Muscle of back (tissue), 11 donors: ENCODE measurements around the gene HNF4A. TPM values are rescaled to one million over a fixed set of nuclear protein-coding genes. Genes with fewer than 3 reads are reported as not detected.

ENCODE experiments used
- DNase-seq, 3 donors: peaks; one replicate each; pipeline versions ENCODE4 v3.0.0 to v3.0.0-alpha.2; 2013
- polyA plus RNA-seq, 10 donors: library from polyadenylated mRNA; unstranded; fragments of 120-200 nt; gene quantifications; one replicate each; pipeline ENCODE4 v1.2.1, GENCODE V29; 2013; ENCODE audit not compliant: insufficient read length in 10 of 10

HNF4A gene
- polyA plus RNA-seq, 10 donors = 0.07 to 0.16 (median 0.10) TPM; not detected in 6

GRCh38 chr20:44405785-44406571 is 50.5 kb downstream of the HNF4A start:
- DNase-seq = no peak

GRCh38 chr20:44406572-44407137 is 51.2 kb downstream of the HNF4A start:
- DNase-seq = no peak

GRCh38 chr20:44407402-44408184 is 52.1 kb downstream of the HNF4A start:
- no peak for DNase-seq

GRCh38 chr20:44409132-44409600 is 53.7 kb downstream of the HNF4A start:
- peak in 1 of 3 donors; percentile 62 for DNase-seq

- no peak for DNase-seq
Observed at GRCh38 chr20:44410583-44411019, 55.1 kb downstream of the HNF4A start.

- no peak for DNase-seq
Observed at GRCh38 chr20:44411020-44411756, 55.7 kb downstream of the HNF4A start.

- no peak for DNase-seq
Observed at GRCh38 chr20:44411757-44412401, 56.4 kb downstream of the HNF4A start.

- no peak for DNase-seq
Observed at GRCh38 chr20:44412402-44413144, 57.1 kb downstream of the HNF4A start.

- DNase-seq = no peak
Observed at GRCh38 chr20:44413575-44414345, 58.3 kb downstream of the HNF4A start.

- no peak for DNase-seq
Observed at GRCh38 chr20:44414346-44414714, 58.8 kb downstream of the HNF4A start.

GRCh38 chr20:44414808-44415207 is 59.3 kb downstream of the HNF4A start:
- DNase-seq = no peak

- no peak for DNase-seq
Observed at GRCh38 chr20:44415833-44416715, 60.6 kb downstream of the HNF4A start.

GRCh38 chr20:44418069-44418905 is 62.8 kb downstream of the HNF4A start:
- no peak for DNase-seq

- DNase-seq = no peak
Observed at GRCh38 chr20:44419131-44419844, 63.8 kb downstream of the HNF4A start.

- no peak for DNase-seq
Observed at GRCh38 chr20:44420497-44420896, 65.0 kb downstream of the HNF4A start.

- no peak for DNase-seq
Observed at GRCh38 chr20:44422083-44422482, 66.6 kb downstream of the HNF4A start.

GRCh38 chr20:44423480-44423879 is 68.0 kb downstream of the HNF4A start:
- DNase-seq = no peak
